HepG2 (cell line): ENCODE data around the gene INAFM2. TPM values are rescaled to one million over a fixed set of nuclear protein-coding genes. Genes with fewer than 3 reads are reported as not detected.

Source experiments
- KDM2A ChIP-seq: sonication (generic); formaldehyde crosslinking; IDR thresholded peaks from 2 replicates; pipeline ENCODE4 v1.4.0; 2020; ENCODE audit warnings: low read depth, missing genetic modification reagents, borderline replicate concordance
- MBNL3 ChIP-seq: fragments of 250-450 bp; sonication (Bioruptor Pico); conservative IDR thresholded peaks from 2 replicates; pipeline ENCODE4 v1.8.0; 2022; ENCODE audit warnings: mild to moderate bottlenecking, inconsistent platforms
- NONO ChIP-seq, 2 experiments: fragments of 450-650 bp in 1 of 2; sonication (generic) in 1 of 2; formaldehyde crosslinking in 1 of 2; IDR thresholded peaks in 1 of 2; conservative IDR thresholded peaks in 1 of 2; 2 replicates each; pipeline versions ENCODE4 v1.6.1 to v1.8.0; 2017 to 2022; ENCODE audit warnings: mild to moderate bottlenecking in 1 of 2, missing genetic modification reagents in 1 of 2, moderate library complexity in 1 of 2
- NR2F1 ChIP-seq, 2 experiments: fragments of 450-650 bp in 1 of 2; formaldehyde crosslinking in 1 of 2; IDR thresholded peaks; 2 replicates each; pipeline versions ENCODE4 v1.5.0 to v1.6.1; 2016 to 2020; ENCODE audit warnings: mild to moderate bottlenecking in 1 of 2, missing compliant biosample characterization in 1 of 2, missing genetic modification reagents in 1 of 2, moderate library complexity in 1 of 2
- RBFOX2 ChIP-seq: fragments of 200-400 bp; formaldehyde crosslinking; IDR thresholded peaks from 2 replicates; pipeline ENCODE4 v1.6.1; 2017; ENCODE audit warnings: low read depth, mild to moderate bottlenecking, low read length
- SRSF9 ChIP-seq: fragments of 200-400 bp; formaldehyde crosslinking; IDR thresholded peaks from 2 replicates; pipeline ENCODE4 v1.6.1; 2018; ENCODE audit warnings: borderline replicate concordance, mild to moderate bottlenecking, low read depth, low read length; ENCODE audit not compliant: insufficient read depth, poor library complexity, severe bottlenecking
- ZBTB38 ChIP-seq: sonication (generic); formaldehyde crosslinking; IDR thresholded peaks from 2 replicates; pipeline ENCODE4 v1.5.1; 2020; ENCODE audit warnings: mild to moderate bottlenecking, missing genetic modification reagents
- ZNF382 ChIP-seq: sonication (generic); formaldehyde crosslinking; IDR thresholded peaks from 2 replicates; pipeline ENCODE4 v1.5.0; 2020; ENCODE audit warnings: missing genetic modification reagents, mild to moderate bottlenecking, borderline replicate concordance
- ZNF749 ChIP-seq: sonication (generic); formaldehyde crosslinking; IDR thresholded peaks from 2 replicates; pipeline ENCODE4 v1.8.0; 2022; ENCODE audit warnings: mild to moderate bottlenecking, missing genetic modification reagents, moderate library complexity, borderline replicate concordance
- polyA plus RNA-seq, 8 experiments: library from polyadenylated mRNA; depleted of rRNA in 3 of 8; stranded (reverse) in 7 of 8; unstranded in 1 of 8; fragments of >200 nt; fragmentation: Illumina TruSeq in 4 of 8; extraction: Trizol in 4 of 8; gene quantifications; 2 replicates each; pipeline versions ENCODE4 v1.2.1 to v1.2.3, GENCODE V29; 2011 to 2016; ENCODE audit warnings: low read depth in 4 of 8, missing spikeins in 1 of 8, mixed read lengths in 1 of 8; ENCODE audit not compliant: insufficient read depth in 1 of 8
- total RNA-seq, 5 experiments: library from RNA; depleted of rRNA; stranded (reverse); fragments of >200 nt; fragmentation: Illumina TruSeq; extraction: Trizol; gene quantifications; 2 replicates each; pipeline ENCODE4 v1.2.3, GENCODE V29; 2016; ENCODE audit warnings: low read depth in 1 of 5
- TF ChIP-seq, protein P1 (sequence below): sonication (generic); formaldehyde crosslinking; IDR thresholded peaks from 2 replicates; pipeline ENCODE4 v1.4.0; 2020; ENCODE audit warnings: missing genetic modification reagents
- TF ChIP-seq, protein P2 (sequence below): sonication (generic); formaldehyde crosslinking; IDR thresholded peaks from 2 replicates; pipeline ENCODE4; 2020; ENCODE audit warnings: missing genetic modification reagents, mild to moderate bottlenecking, borderline replicate concordance
- TF ChIP-seq, protein P3 (sequence below): sonication (generic); formaldehyde crosslinking; IDR thresholded peaks from 2 replicates; pipeline ENCODE4 v1.4.0; 2020; ENCODE audit warnings: missing genetic modification reagents
- TF ChIP-seq, protein P4 (sequence below): sonication (generic); formaldehyde crosslinking; IDR thresholded peaks from 2 replicates; pipeline ENCODE4 v1.4.0; 2020; ENCODE audit warnings: missing genetic modification reagents, mild to moderate bottlenecking, borderline replicate concordance

Gene INAFM2
- total and polyA plus RNA-seq, 2 of the 13 experiments (the other 11 are each of a cell fraction or from before 2014, with no cell fraction given): 5.5 to 6.5 TPM

DNA sequence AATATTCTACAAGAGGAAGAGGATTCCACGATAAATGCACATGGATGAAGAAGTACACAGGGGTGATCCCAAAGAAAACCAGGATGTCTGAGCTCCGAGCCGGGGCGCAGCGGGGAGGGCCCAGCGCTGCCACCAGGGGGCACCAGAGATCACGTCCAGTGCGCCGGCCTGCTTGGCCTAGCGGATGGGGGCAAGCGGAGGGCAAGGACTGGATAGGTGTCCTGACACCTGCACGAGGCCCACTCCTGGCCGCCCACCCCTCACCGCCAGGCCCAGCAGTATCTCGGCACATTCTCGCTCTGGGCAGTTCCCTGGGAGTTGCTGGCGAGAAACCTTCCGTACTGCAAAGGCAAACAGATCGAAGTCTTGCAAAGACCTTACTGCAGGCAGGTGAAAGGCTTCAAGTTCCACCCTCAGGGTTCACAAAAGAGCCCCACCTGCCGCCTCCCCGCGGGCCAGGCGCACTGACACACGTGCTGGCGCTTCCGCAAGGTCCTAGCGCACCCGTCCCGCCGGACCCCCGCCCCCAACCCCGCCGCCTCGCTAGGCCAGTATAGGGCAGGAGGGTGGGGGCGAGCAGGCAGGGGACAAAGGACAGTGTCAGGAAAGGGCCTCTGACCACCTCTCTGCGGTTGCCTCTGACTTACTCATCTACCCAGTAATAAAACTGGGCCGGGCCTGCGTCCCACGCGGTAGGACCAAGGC is 43.9 kb upstream of the INAFM2 start (continued):
- TF ChIP-seq, protein P1, sequence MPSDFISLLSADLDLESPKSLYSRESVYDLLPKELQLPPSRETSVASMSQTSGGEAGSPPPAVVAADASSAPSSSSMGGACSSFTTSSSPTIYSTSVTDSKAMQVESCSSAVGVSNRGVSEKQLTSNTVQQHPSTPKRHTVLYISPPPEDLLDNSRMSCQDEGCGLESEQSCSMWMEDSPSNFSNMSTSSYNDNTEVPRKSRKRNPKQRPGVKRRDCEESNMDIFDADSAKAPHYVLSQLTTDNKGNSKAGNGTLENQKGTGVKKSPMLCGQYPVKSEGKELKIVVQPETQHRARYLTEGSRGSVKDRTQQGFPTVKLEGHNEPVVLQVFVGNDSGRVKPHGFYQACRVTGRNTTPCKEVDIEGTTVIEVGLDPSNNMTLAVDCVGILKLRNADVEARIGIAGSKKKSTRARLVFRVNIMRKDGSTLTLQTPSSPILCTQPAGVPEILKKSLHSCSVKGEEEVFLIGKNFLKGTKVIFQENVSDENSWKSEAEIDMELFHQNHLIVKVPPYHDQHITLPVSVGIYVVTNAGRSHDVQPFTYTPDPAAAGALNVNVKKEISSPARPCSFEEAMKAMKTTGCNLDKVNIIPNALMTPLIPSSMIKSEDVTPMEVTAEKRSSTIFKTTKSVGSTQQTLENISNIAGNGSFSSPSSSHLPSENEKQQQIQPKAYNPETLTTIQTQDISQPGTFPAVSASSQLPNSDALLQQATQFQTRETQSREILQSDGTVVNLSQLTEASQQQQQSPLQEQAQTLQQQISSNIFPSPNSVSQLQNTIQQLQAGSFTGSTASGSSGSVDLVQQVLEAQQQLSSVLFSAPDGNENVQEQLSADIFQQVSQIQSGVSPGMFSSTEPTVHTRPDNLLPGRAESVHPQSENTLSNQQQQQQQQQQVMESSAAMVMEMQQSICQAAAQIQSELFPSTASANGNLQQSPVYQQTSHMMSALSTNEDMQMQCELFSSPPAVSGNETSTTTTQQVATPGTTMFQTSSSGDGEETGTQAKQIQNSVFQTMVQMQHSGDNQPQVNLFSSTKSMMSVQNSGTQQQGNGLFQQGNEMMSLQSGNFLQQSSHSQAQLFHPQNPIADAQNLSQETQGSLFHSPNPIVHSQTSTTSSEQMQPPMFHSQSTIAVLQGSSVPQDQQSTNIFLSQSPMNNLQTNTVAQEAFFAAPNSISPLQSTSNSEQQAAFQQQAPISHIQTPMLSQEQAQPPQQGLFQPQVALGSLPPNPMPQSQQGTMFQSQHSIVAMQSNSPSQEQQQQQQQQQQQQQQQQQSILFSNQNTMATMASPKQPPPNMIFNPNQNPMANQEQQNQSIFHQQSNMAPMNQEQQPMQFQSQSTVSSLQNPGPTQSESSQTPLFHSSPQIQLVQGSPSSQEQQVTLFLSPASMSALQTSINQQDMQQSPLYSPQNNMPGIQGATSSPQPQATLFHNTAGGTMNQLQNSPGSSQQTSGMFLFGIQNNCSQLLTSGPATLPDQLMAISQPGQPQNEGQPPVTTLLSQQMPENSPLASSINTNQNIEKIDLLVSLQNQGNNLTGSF (CRISPR knock-in tag): 0 out of 2 replicates have a peak, but pooled peaks have one; percentile 62
- TF ChIP-seq RBFOX2 (no peak), NONO (IDR thresholded peaks at IDR 0.05) (no peak), NONO (CRISPR knock-in tag; conservative IDR thresholded peaks at IDR 0.05) (0 out of 2 replicates have a peak, but pooled peaks have one; percentile 22), SRSF9 (no peak), MBNL3 (CRISPR knock-in tag) (no peak), ZNF749 (no peak), ZBTB38 (CRISPR knock-in tag) (0 out of 2 replicates have a peak, but pooled peaks have one; percentile 20), ZNF382 (CRISPR knock-in tag) (no peak), KDM2A (peak; percentile 84), NR2F1 (CRISPR knock-in tag; IDR thresholded peaks at IDR 0.05) (no peak)
- TF ChIP-seq, protein P2, sequence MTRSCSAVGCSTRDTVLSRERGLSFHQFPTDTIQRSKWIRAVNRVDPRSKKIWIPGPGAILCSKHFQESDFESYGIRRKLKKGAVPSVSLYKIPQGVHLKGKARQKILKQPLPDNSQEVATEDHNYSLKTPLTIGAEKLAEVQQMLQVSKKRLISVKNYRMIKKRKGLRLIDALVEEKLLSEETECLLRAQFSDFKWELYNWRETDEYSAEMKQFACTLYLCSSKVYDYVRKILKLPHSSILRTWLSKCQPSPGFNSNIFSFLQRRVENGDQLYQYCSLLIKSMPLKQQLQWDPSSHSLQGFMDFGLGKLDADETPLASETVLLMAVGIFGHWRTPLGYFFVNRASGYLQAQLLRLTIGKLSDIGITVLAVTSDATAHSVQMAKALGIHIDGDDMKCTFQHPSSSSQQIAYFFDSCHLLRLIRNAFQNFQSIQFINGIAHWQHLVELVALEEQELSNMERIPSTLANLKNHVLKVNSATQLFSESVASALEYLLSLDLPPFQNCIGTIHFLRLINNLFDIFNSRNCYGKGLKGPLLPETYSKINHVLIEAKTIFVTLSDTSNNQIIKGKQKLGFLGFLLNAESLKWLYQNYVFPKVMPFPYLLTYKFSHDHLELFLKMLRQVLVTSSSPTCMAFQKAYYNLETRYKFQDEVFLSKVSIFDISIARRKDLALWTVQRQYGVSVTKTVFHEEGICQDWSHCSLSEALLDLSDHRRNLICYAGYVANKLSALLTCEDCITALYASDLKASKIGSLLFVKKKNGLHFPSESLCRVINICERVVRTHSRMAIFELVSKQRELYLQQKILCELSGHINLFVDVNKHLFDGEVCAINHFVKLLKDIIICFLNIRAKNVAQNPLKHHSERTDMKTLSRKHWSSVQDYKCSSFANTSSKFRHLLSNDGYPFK (CRISPR knock-in tag): peak; percentile 45; the same call in 1 of the 2 replicates
- TF ChIP-seq, protein P3, sequence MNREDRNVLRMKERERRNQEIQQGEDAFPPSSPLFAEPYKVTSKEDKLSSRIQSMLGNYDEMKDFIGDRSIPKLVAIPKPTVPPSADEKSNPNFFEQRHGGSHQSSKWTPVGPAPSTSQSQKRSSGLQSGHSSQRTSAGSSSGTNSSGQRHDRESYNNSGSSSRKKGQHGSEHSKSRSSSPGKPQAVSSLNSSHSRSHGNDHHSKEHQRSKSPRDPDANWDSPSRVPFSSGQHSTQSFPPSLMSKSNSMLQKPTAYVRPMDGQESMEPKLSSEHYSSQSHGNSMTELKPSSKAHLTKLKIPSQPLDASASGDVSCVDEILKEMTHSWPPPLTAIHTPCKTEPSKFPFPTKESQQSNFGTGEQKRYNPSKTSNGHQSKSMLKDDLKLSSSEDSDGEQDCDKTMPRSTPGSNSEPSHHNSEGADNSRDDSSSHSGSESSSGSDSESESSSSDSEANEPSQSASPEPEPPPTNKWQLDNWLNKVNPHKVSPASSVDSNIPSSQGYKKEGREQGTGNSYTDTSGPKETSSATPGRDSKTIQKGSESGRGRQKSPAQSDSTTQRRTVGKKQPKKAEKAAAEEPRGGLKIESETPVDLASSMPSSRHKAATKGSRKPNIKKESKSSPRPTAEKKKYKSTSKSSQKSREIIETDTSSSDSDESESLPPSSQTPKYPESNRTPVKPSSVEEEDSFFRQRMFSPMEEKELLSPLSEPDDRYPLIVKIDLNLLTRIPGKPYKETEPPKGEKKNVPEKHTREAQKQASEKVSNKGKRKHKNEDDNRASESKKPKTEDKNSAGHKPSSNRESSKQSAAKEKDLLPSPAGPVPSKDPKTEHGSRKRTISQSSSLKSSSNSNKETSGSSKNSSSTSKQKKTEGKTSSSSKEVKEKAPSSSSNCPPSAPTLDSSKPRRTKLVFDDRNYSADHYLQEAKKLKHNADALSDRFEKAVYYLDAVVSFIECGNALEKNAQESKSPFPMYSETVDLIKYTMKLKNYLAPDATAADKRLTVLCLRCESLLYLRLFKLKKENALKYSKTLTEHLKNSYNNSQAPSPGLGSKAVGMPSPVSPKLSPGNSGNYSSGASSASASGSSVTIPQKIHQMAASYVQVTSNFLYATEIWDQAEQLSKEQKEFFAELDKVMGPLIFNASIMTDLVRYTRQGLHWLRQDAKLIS (CRISPR knock-in tag): no peak
- TF ChIP-seq, protein P4, sequence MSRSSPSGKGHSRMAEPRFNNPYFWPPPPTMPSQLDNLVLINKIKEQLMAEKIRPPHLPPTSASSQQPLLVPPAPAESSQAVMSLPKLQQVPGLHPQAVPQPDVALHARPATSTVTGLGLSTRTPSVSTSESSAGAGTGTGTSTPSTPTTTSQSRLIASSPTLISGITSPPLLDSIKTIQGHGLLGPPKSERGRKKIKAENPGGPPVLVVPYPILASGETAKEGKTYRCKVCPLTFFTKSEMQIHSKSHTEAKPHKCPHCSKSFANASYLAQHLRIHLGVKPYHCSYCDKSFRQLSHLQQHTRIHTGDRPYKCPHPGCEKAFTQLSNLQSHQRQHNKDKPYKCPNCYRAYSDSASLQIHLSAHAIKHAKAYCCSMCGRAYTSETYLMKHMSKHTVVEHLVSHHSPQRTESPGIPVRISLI: 0 out of 2 replicates have a peak, but pooled peaks have one; percentile 17
